ENCODE data around the gene ACP4. TPM values are rescaled to one million over a fixed set of nuclear protein-coding genes. Genes with fewer than 3 reads are reported as not detected.
"Not testable (repeated sequence)": the region's sequence is repeated elsewhere in the genome, so short reads cannot be mapped to it uniquely, and the experiment has no call there.

The ACP4 gene
- total and polyA plus RNA-seq, 4 donors: not detected

- Histone ChIP-seq H3K36me3 (ENCODE audit: control insufficient read depth in 4 of 4, insufficient read depth in 4 of 4, low read length in 4 of 4) (no peaks in the 10 kb centered on the region), H3K4me1 (ENCODE audit: control insufficient read depth in 5 of 5, insufficient read depth in 5 of 5, low read length in 5 of 5) (no peaks in the 10 kb centered on the region), H3K9ac (ENCODE audit: insufficient read depth in 1 of 2, low read length in 2 of 2) (no peak overlapping the region), H3K4me3 (no peak overlapping the region), H3K9me3 (ENCODE audit: control insufficient read depth in 4 of 4, insufficient read depth in 3 of 4, low read length in 3 of 4) (no peaks in the 10 kb centered on the region), H3K27ac (ENCODE audit: low read depth in 1 of 2, low read length in 1 of 2) (no peak overlapping the region), H3K27me3 (ENCODE audit: control insufficient read depth in 3 of 3, insufficient read depth in 3 of 3, low read length in 2 of 3) (peaks cover 0 to 3% (median 0%) of the 10 kb centered on the region in 3 donors)
- WGBS, 2 donors: 76 to 79% methylated on average over 7 of the region's 7 CpGs
- no peak for TF ChIP-seq CTCF (IDR thresholded peaks at IDR 0.05; ENCODE audit: control extremely low read depth, extremely low read depth)
- DNase-seq (no peak), ATAC-seq (ENCODE audit: insufficient read depth, low FRiP score) (no peak)
Observed at GRCh38 chr19:50764409-50764808, 25.8 kb upstream of the ACP4 start.

- not testable (repeated sequence) for DNase-seq; ATAC-seq (ENCODE audit: insufficient read depth, low FRiP score); H3K9me3 ChIP-seq (ENCODE audit: control insufficient read depth in 4 of 4, insufficient read depth in 3 of 4, low read length in 3 of 4); H3K36me3 ChIP-seq (ENCODE audit: control insufficient read depth in 4 of 4, insufficient read depth in 4 of 4, low read length in 4 of 4); H3K4me3 ChIP-seq; H3K27me3 ChIP-seq (ENCODE audit: control insufficient read depth in 3 of 3, insufficient read depth in 3 of 3, low read length in 2 of 3); H3K4me1 ChIP-seq (ENCODE audit: control insufficient read depth in 5 of 5, insufficient read depth in 5 of 5, low read length in 5 of 5); H3K27ac ChIP-seq (ENCODE audit: low read depth in 1 of 2, low read length in 1 of 2); H3K9ac ChIP-seq (ENCODE audit: insufficient read depth in 1 of 2, low read length in 2 of 2)
- WGBS, 2 donors: 79 to 82% methylated on average over 12 of the region's 12 CpGs
Observed at GRCh38 chr19:50766746-50767145, 23.5 kb upstream of the ACP4 start.

- H3K4me1 ChIP-seq (ENCODE audit: control insufficient read depth in 5 of 5, insufficient read depth in 5 of 5, low read length in 5 of 5); H3K4me3 ChIP-seq; H3K36me3 ChIP-seq (ENCODE audit: control insufficient read depth in 4 of 4, insufficient read depth in 4 of 4, low read length in 4 of 4); H3K9ac ChIP-seq (ENCODE audit: insufficient read depth in 1 of 2, low read length in 2 of 2); H3K27ac ChIP-seq (ENCODE audit: low read depth in 1 of 2, low read length in 1 of 2); H3K9me3 ChIP-seq (ENCODE audit: control insufficient read depth in 4 of 4, insufficient read depth in 3 of 4, low read length in 3 of 4); DNase-seq; ATAC-seq (ENCODE audit: insufficient read depth, low FRiP score); H3K27me3 ChIP-seq (ENCODE audit: control insufficient read depth in 3 of 3, insufficient read depth in 3 of 3, low read length in 2 of 3): not testable (repeated sequence)
- WGBS, 2 donors: 39 to 53% methylated on average over 5 of the region's 5 CpGs
Observed at GRCh38 chr19:50767263-50767662, 23.0 kb upstream of the ACP4 start.

GRCh38 chr19:50768277-50768676 lies 21.9 kb upstream of the ACP4 start:
- TF ChIP-seq CTCF (IDR thresholded peaks at IDR 0.05; ENCODE audit: control extremely low read depth, extremely low read depth): no peak
- Histone ChIP-seq H3K9ac (ENCODE audit: insufficient read depth in 1 of 2, low read length in 2 of 2) (no peak overlapping the region), H3K4me1 (ENCODE audit: control insufficient read depth in 5 of 5, insufficient read depth in 5 of 5, low read length in 5 of 5) (no peaks in the 10 kb centered on the region), H3K27me3 (ENCODE audit: control insufficient read depth in 3 of 3, insufficient read depth in 3 of 3, low read length in 2 of 3) (no peaks in the 10 kb centered on the region), H3K36me3 (ENCODE audit: control insufficient read depth in 4 of 4, insufficient read depth in 4 of 4, low read length in 4 of 4) (no peaks in the 10 kb centered on the region), H3K9me3 (ENCODE audit: control insufficient read depth in 4 of 4, insufficient read depth in 3 of 4, low read length in 3 of 4) (no peaks in the 10 kb centered on the region), H3K27ac (ENCODE audit: low read depth in 1 of 2, low read length in 1 of 2) (no peak overlapping the region), H3K4me3 (no peak overlapping the region)
- ATAC-seq (ENCODE audit: insufficient read depth, low FRiP score) (no peak), DNase-seq (no peak)
- WGBS, 2 donors: 36 to 58% methylated on average over 5 of the region's 5 CpGs

- 86 to 90% methylated on average over 2 of the region's 2 CpGs for WGBS, 2 donors
- H3K9ac ChIP-seq (ENCODE audit: insufficient read depth in 1 of 2, low read length in 2 of 2): not testable (repeated sequence)
Observed at GRCh38 chr19:50770164-50770563, 20.1 kb upstream of the ACP4 start, which contains the start of gene GPR32. TSS of gene GPR32 (plus strand) at chr19:50770464. CDS start at chr19:50770601, 137 bp downstream.

More at GRCh38 chr19:50770164-50770563, 20.1 kb upstream of the ACP4 start, which contains the start of gene GPR32:
- H3K36me3 ChIP-seq (ENCODE audit: control insufficient read depth in 4 of 4, insufficient read depth in 4 of 4, low read length in 4 of 4); DNase-seq; H3K4me3 ChIP-seq; H3K27ac ChIP-seq (ENCODE audit: low read depth in 1 of 2, low read length in 1 of 2); H3K4me1 ChIP-seq (ENCODE audit: control insufficient read depth in 5 of 5, insufficient read depth in 5 of 5, low read length in 5 of 5); ATAC-seq (ENCODE audit: insufficient read depth, low FRiP score); H3K27me3 ChIP-seq (ENCODE audit: control insufficient read depth in 3 of 3, insufficient read depth in 3 of 3, low read length in 2 of 3); H3K9me3 ChIP-seq (ENCODE audit: control insufficient read depth in 4 of 4, insufficient read depth in 3 of 4, low read length in 3 of 4): not testable (repeated sequence)

Measured in lung (tissue), 12 donors.